Central memory CD8-positive, alpha-beta T cell (primary cell): ENCODE measurements around the gene ATP2B2.
"Not testable (repeated sequence)": the region's sequence is repeated elsewhere in the genome, so short reads cannot be mapped to it uniquely, and the experiment has no call there.

Experiments
- ATAC-seq: fragments of 150-1000 bp; cut with Tn5 transposase; replicated peaks from 2 replicates; pipeline ENCODE4 v1.10.0; 2022; ENCODE audit warnings: mild to moderate bottlenecking, moderate FRiP score, moderate number of reproducible peaks; ENCODE audit not compliant: poor library complexity, severe bottlenecking; ENCODE audit errors: extremely low read depth
- DNase-seq, 2 donors: peaks; one replicate each; pipeline ENCODE4 v3.0.0; 2021; ENCODE audit warnings: low spot score in 2 of 2
- H3K27ac Mint-ChIP-seq: one replicate; pipeline ENCODE4 v1.8.0; 2022; ENCODE audit warnings: low read depth, mild to moderate bottlenecking, moderate library complexity, mixed read lengths
- H3K27me3 Mint-ChIP-seq: one replicate; pipeline ENCODE4 v1.8.0; 2022; ENCODE audit warnings: mixed read lengths
- H3K36me3 Mint-ChIP-seq: one replicate; pipeline ENCODE4 v1.8.0; 2022; ENCODE audit warnings: mild to moderate bottlenecking, moderate library complexity, mixed read lengths; ENCODE audit not compliant: insufficient read depth
- H3K4me1 Mint-ChIP-seq: one replicate; pipeline ENCODE4 v1.8.0; 2022; ENCODE audit warnings: mixed read lengths
- H3K4me3 Mint-ChIP-seq: one replicate; pipeline ENCODE4 v1.8.0; 2022; ENCODE audit warnings: mild to moderate bottlenecking, moderate library complexity, mixed read lengths
- H3K9me3 Mint-ChIP-seq: one replicate; pipeline ENCODE4 v1.8.0; 2022; ENCODE audit warnings: mixed read lengths

The ATP2B2 gene

DNA sequence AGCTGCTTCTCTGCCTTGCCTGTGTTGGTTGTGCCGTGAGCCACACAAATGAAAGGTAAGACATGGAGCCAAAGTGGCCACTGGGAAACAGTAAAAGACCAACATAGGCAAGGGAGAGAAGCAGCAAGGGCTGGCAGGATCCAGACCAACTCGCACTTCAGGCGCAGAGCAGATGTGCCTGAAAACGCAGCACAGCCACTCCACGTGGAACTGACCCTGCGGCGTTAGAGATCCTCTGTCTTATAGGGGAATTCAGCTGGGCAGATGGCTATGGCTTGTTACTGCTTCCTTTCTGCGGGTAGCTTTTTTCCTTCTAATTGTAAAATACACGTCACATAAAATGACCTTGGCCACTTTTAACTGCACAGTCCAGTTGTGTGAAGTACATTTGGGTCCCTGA lies 202.3 kb downstream of the ATP2B2 start:
- H3K9me3 Mint-ChIP-seq = no peaks in the 10 kb centered on the region
- H3K27ac Mint-ChIP-seq = peak overlapping the region; percentile 25
- no peaks in the 10 kb centered on the region for H3K4me1 Mint-ChIP-seq
- H3K27me3 Mint-ChIP-seq = no peaks in the 10 kb centered on the region
- DNase-seq = no peak
- no peak overlapping the region for H3K4me3 Mint-ChIP-seq
- no peak for ATAC-seq
- H3K36me3 Mint-ChIP-seq = peaks cover 47% of the 10 kb centered on the region

DNA sequence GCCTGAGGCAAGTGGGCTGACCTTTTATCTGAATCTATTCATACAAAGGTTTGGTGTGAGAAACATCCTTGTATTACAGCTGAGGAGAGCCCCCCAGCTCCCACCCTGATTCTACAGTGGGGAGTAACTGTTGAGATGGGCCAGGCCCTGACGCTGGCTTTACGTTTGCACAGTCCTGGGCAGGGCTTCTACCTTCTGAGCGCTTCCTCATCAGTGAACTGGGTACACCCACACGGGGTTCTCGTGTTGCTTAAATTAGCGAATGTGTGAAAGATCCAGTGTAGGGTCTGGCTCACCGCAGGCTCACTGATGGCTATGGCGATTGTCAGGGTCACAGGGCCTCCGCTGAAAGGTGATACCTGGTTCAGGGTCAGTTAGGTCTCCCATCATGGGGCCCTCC lies 205.3 kb downstream of the ATP2B2 start:
- ATAC-seq (no peak), DNase-seq (no peak)
- Mint-ChIP-seq H3K4me3 (no peak overlapping the region), H3K9me3 (no peaks in the 10 kb centered on the region), H3K27me3 (no peaks in the 10 kb centered on the region), H3K36me3 (peaks cover 47% of the 10 kb centered on the region), H3K4me1 (no peaks in the 10 kb centered on the region), H3K27ac (peak overlapping the region; percentile 86)

DNA sequence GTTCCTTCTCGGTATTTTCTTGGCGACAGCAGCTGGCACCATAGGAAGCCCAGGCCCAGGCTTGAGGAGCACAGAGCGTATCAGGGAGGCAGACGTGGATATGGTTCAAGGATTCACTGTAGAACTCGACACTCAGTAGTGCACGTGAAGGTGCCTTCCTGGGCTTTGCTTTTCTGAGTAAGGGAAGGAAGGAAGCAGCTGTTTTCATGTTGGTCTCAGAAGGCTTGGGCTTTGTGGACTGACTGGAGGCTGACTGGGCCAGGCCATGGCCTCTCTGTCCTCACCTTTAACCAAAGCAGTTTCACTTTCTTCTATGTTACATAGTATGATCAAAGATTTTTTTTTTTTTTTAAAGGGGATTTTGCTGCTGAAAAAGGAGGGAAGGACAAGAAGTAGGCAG lies 205.7 kb downstream of the ATP2B2 start:
- Mint-ChIP-seq H3K27me3 (no peaks in the 10 kb centered on the region), H3K27ac (peak overlapping the region; percentile 86), H3K4me3 (no peak overlapping the region), H3K4me1 (no peaks in the 10 kb centered on the region), H3K9me3 (no peaks in the 10 kb centered on the region), H3K36me3 (peaks cover 50% of the 10 kb centered on the region)
- no peak for DNase-seq
- ATAC-seq = no peak

DNA sequence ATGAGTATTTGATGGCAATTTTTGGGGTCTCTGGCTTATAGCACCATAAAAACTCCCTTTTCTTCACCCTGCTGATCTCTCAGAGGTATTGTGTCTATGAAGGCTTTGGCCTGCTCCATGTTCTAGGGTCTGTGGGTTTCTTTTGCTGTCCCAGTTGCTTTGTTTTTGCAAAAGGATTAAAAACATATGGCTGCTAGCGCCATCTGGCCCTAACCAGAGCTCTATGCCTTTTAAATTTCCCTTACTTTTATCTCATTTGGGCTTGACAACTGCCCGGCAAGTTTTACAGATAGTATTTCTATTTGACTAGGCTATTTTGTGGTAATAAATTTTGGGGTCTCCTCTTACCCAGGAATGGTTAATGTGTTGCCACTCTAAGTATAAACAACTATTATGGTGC lies 206.2 kb downstream of the ATP2B2 start:
- no peaks in the 10 kb centered on the region for H3K9me3 Mint-ChIP-seq
- DNase-seq (no peak), ATAC-seq (no peak)
- no peaks in the 10 kb centered on the region for H3K27me3 Mint-ChIP-seq
- H3K27ac Mint-ChIP-seq = peak overlapping the region; percentile 86
- H3K36me3 Mint-ChIP-seq = peaks cover 47% of the 10 kb centered on the region
- H3K4me3 Mint-ChIP-seq = no peak overlapping the region
- H3K4me1 Mint-ChIP-seq = no peaks in the 10 kb centered on the region

DNA sequence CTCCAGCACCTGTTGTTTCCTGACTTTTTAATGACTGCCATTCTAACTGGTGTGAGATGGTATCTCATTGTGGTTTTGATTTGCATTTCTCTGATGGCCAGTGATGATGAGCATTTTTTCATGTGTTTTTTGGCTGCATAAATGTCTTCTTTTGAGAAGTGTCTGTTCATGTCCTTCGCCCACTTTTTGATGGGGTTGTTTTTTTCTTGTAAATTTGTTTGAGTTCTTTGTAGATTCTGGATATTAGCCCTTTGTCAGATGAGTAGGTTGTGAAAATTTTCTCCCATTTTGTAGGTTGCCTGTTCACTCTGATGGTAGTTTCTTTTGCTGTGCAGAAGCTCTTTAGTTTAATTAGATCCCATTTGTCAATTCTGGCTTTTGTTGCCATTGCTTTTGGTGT lies 207.3 kb downstream of the ATP2B2 start:
- not testable (repeated sequence) for H3K4me1 Mint-ChIP-seq, H3K4me3 Mint-ChIP-seq, H3K27ac Mint-ChIP-seq, H3K27me3 Mint-ChIP-seq, DNase-seq, H3K9me3 Mint-ChIP-seq, ATAC-seq
- H3K36me3 Mint-ChIP-seq = peaks cover 42% of the 10 kb centered on the region

DNA sequence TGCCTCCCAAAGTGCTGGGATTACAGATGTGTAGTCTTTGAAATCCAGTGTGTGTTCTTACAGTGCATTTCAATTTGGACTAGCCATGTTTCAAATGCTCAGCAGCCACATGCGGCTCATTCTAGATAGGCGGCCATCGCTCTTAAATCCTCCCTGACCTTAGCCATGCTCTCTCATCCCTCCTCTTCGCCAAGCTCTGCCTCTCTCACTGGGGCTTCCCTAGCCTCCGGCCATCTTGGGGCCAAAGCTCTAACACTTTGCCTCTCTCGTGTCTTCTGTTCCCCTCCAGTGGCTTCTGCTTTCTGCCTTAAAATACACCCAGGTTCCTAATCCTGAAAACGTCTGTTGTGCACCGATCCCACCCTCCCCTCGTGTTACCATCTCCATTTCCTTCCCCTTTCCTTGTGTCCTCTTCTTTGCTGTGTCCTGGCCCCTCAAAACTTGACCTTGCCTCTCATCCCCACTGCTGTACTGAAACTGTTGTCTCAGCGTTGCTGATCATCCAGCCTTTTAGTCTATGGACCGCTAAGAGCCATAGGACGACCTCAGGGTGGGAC lies 211.3 kb downstream of the ATP2B2 start:
- Mint-ChIP-seq H3K27ac (no peak overlapping the region), H3K4me1 (peaks cover 6% of the 10 kb centered on the region), H3K4me3 (no peak overlapping the region), H3K9me3 (no peaks in the 10 kb centered on the region), H3K36me3 (peaks cover 24% of the 10 kb centered on the region), H3K27me3 (no peaks in the 10 kb centered on the region)
- no peak for ATAC-seq
- DNase-seq = no peak

DNA sequence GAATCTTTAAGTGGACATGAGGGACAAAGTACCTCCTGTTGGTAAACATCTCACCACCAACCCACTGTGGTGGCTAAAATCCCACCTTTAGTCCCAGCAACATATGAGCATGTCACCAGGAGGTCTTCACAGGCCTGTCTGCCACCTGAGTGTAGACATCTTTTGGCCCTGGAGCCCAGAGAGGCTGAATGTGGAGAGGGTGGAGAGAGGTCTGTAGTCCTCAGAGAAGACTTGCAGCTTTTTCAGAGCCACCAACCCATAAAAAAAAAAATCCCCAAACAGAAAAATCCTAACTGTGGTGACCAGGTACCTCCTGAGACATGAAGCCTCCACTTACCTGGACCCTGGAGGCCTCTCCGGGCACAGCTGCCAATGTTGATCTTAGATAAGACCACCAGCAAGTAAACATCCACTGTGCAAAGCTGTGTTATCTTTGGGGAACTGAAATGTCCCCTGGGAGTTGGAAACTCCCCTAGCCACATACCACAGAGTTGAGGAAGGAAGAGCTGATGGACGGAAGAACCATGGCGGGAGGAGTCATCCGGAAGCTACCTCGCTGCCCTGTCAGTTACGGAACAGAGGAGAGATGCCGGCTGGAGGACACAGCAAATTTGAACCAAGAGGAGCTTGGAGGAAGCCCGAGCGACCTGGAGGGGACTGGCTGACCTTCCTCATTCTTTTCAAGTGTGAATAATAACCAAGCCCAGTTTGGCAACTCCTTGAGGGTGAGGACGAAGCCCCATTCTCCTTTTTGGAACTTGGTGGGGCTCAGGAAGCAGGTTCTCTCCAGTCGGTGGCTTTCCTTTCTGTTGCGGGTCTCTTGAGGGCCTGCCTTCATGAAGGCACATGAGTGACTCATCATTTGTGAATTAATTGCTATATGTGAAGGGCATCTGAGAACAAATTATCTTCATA lies 212.6 kb downstream of the ATP2B2 start, which contains the start of gene GHRL:
Gene GHRL (minus strand): TSS at position 443 of the 915 bp plus-strand sequence. CDS start 2,767 bp downstream, outside the sequence.
- Mint-ChIP-seq H3K9me3 (no peaks in the 10 kb centered on the region), H3K27ac (no peak within 1 kb of the TSS), H3K4me3 (no peak within 1 kb of the TSS), H3K4me1 (peaks cover 6% of the 10 kb centered on the region), H3K36me3 (peaks cover 28% of the 10 kb centered on the region), H3K27me3 (no peaks in the 10 kb centered on the region)
- ATAC-seq (peak; percentile 36), DNase-seq (no peak)

DNA sequence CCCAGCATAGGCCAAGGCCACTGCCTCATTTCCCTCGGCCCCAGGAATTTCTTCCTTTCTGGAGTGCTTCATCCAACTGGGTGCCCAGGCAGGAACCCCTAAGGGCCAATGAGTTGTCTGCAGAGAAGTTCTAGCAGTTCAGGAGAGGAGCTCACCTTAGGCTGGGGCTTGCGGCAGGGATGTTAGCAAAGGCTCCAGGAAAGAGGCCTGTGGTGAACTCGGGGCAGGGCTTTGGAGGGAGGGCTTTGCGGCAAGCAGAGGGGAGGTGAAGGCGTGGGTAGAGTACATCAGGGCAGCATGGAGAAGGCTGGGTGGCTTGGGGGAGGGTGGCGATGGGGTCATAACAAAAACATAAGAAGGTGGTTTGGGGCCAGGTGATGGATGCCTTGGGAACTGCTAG lies 213.7 kb downstream of the ATP2B2 start:
- no peak for ATAC-seq
- Mint-ChIP-seq H3K27me3 (no peaks in the 10 kb centered on the region), H3K36me3 (peaks cover 25% of the 10 kb centered on the region), H3K27ac (no peak overlapping the region), H3K4me1 (peaks cover 14% of the 10 kb centered on the region), H3K4me3 (no peak overlapping the region), H3K9me3 (no peaks in the 10 kb centered on the region)
- DNase-seq = no peak

DNA sequence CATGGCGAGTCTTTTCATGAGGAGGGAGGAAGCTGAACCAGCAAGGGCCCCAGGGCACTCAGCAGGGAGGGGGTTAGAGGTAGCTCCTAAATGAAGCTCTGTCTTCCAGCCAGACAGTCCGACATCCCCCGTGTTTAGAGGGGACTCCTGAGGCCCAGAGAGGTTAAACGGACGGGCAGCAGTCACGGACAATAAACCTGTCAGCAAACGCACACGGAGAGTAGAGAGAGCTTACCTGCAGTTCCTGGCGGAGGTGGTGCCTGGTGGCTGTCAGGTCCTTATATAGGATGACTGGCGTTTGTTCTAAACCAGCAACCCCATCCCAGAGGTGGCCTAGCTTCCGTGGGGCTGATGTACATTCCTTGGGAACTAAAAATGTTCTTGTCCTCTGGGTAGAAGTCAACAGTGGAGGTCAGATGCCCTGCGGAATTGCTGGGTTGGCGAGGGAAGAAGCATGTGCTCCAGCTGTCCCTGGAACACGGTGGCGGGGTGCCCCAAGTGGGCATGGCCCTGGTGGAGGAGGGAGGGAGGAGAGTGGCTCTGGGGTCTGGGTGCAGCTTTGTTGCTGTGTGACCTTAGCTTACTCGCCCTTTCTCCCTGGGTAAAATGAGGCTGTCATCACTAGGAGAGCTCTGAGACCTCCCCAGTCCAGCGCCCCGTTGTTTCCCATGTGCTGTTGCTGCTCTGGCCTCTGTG lies 214.8 kb downstream of the ATP2B2 start:
- no peaks in the 10 kb centered on the region for H3K9me3 Mint-ChIP-seq
- no peak for DNase-seq
- H3K27me3 Mint-ChIP-seq = no peaks in the 10 kb centered on the region
- H3K4me1 Mint-ChIP-seq = peaks cover 14% of the 10 kb centered on the region
- H3K27ac Mint-ChIP-seq = no peak overlapping the region
- H3K36me3 Mint-ChIP-seq = peaks cover 20% of the 10 kb centered on the region
- H3K4me3 Mint-ChIP-seq = no peak overlapping the region
- ATAC-seq = no peak

DNA sequence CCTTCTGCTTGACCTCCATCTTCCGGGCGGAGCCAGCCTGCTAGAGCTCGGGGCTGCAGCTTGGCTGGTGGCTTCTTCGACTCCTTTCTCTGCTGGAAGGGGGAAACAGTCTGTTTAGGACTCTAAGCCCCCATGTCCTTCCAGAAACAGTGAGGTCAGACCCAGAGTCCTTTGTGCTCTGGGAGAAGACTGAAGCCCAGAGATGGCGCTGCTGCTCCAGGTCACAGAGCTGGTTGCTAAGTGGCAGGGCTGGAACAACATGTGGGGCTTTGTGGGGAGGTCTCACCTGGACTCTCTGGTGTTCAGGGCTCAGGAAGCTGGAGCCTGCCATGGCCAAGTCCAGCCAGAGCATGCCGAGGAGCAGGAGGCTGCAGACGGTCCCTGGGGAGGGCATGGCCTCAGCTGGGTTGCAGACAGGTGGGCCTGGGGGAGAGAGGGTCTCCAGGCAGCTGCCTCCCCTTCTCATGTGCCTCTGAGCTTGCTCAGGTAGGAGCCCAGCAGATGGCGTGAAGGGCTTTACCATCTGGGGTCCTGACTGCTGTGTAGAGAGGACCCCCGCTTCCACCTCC lies 215.5 kb downstream of the ATP2B2 start:
- Mint-ChIP-seq H3K27ac (peak overlapping the region; percentile 29), H3K4me1 (peaks cover 21% of the 10 kb centered on the region)

DNA sequence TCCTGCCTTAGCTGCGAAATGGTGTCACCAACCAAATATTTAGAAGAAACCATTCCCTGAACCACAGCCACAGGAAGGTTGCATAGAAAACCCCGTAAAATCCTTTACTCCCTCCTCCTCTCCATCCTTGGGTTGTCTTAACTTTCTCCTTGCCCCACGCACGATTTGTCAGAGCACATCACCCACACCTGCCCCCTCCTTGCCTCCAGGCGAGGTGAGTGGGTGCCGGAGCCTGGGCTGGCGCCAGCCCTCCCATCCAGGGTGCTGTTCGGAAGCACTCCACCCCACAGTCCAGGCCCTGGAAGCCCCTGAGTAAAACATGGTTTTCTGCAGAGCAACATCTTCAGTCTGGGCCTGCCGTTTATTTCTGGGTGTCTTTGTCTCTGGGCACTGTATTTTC lies 216.3 kb downstream of the ATP2B2 start:
- Mint-ChIP-seq H3K27ac (no peak overlapping the region), H3K9me3 (no peaks in the 10 kb centered on the region), H3K4me1 (peaks cover 29% of the 10 kb centered on the region), H3K27me3 (no peaks in the 10 kb centered on the region), H3K4me3 (no peak overlapping the region), H3K36me3 (peaks cover 12% of the 10 kb centered on the region)
- DNase-seq = no peak
- ATAC-seq = no peak

More for the DNA sequence above, 215.5 kb downstream of the ATP2B2 start:
- no peak overlapping the region for H3K4me3 Mint-ChIP-seq
- ATAC-seq = no peak
- H3K9me3 Mint-ChIP-seq = no peaks in the 10 kb centered on the region
- no peaks in the 10 kb centered on the region for H3K27me3 Mint-ChIP-seq
- no peak for DNase-seq
- H3K36me3 Mint-ChIP-seq = peaks cover 14% of the 10 kb centered on the region

DNA sequence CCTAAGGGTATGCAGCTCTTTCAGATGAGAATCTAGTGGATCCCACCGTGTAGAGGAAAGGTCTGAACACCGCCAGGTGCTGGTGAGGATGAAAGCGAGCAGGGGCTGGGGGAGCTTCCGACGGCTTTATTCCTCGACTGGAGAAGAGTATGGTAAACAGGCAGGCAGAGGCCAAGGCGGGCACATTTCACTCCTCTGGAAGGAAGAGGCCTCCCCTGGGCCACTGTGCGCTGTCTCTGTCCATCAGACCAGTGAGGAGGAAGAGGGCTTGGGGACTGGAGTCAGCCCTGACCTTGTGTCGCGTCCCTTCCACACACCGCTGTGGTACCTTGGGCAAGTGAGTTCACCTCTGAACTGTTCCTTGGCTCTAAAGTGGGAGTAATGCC lies 216.8 kb downstream of the ATP2B2 start:
- no peaks in the 10 kb centered on the region for H3K9me3 Mint-ChIP-seq
- peaks cover 31% of the 10 kb centered on the region for H3K4me1 Mint-ChIP-seq
- no peak overlapping the region for H3K27ac Mint-ChIP-seq
- ATAC-seq (no peak), DNase-seq (no peak)
- no peak overlapping the region for H3K4me3 Mint-ChIP-seq
- peaks cover 12% of the 10 kb centered on the region for H3K36me3 Mint-ChIP-seq
- H3K27me3 Mint-ChIP-seq = no peaks in the 10 kb centered on the region
